ENCODE results near the gene AP5Z1. TPM values are rescaled to one million over a fixed set of nuclear protein-coding genes. Genes with fewer than 3 reads are reported as not detected.

AP5Z1 gene
- total RNA-seq, 1 experiment from 2014 or later, result 44.0 TPM

DNA sequence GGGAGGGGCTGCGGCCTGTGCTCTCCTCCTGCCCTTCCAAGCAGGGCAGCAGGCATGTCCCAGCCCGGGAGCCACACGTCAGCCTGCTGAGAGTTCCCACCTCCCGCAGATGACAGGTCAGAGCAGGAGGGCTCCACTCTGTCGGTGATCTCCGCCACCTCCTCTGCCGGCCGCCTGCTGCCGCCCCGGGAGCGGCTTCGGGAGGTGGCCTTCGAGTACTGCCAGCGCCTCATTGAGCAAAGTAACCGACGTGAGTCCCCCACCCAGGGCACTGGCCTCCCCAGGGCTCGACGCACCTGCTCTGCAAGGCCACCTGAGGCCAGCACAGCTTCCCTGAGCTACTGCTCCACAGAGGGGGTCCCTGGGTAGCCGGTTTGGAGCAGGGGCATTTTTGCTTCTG is 9.4 kb downstream of the AP5Z1 start:
- no peak overlapping the region for H3K4me2 ChIP-seq

DNA sequence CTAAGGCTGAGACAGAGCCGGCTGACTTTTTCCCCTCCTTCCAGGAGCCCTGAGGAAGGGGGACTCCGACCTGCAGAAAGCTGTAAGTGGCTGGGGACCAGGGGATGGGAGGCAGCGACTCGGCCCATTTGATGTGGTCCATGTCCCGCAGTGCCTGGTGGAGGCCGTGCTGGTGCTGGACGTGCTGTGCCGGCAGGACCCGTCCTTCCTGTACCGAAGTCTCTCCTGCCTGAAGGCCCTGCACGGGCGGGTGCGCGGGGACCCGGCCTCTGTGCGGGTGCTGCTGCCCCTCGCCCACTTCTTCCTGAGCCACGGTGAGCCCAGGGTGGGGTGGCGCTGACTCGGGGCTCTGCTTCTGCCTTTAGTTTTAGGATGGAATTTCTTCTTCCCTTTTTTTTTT is 9.9 kb downstream of the AP5Z1 start:
- intact Hi-C loops (cut with micrococcal nuclease; ENCODE audit: unreplicated experiment), result no loop called here
- no peak for TF ChIP-seq EZH2 (IDR thresholded peaks at IDR 0.05; ENCODE audit: low read depth)
- TF ChIP-seq, protein P1, sequence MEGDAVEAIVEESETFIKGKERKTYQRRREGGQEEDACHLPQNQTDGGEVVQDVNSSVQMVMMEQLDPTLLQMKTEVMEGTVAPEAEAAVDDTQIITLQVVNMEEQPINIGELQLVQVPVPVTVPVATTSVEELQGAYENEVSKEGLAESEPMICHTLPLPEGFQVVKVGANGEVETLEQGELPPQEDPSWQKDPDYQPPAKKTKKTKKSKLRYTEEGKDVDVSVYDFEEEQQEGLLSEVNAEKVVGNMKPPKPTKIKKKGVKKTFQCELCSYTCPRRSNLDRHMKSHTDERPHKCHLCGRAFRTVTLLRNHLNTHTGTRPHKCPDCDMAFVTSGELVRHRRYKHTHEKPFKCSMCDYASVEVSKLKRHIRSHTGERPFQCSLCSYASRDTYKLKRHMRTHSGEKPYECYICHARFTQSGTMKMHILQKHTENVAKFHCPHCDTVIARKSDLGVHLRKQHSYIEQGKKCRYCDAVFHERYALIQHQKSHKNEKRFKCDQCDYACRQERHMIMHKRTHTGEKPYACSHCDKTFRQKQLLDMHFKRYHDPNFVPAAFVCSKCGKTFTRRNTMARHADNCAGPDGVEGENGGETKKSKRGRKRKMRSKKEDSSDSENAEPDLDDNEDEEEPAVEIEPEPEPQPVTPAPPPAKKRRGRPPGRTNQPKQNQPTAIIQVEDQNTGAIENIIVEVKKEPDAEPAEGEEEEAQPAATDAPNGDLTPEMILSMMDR (conservative IDR thresholded peaks at IDR 0.05), result no peak
- Histone ChIP-seq H3K4me2 (no peak overlapping the region), H3K27ac (no peak overlapping the region), H3K9me2 (ENCODE audit: insufficient read depth) (no peaks in the 10 kb centered on the region), H3K27me3 (ENCODE audit: insufficient read depth, low read depth) (no peaks in the 10 kb centered on the region), H2AFZ (no peak overlapping the region), H3K4me3 (no peak overlapping the region), H3K79me2 (ENCODE audit: low read depth) (no peaks in the 10 kb centered on the region), H3K4me1 (replicated peaks; ENCODE audit: insufficient read depth) (no peaks in the 10 kb centered on the region), H4K20me1 (ENCODE audit: insufficient read depth) (peaks cover 3% of the 10 kb centered on the region), H3K36me3 (ENCODE audit: low read depth) (peaks cover 7% of the 10 kb centered on the region), H3K9me3 (ENCODE audit: insufficient read depth, low read depth) (no peaks in the 10 kb centered on the region), H3F3A (ENCODE audit: insufficient read depth, low read depth) (no peaks in the 10 kb centered on the region)
- no TSS peak for BruUV-seq (replicated peaks)
- no peak for DNase-seq
- ChIA-PET CTCF (no interaction called here), POLR2A (ENCODE audit: unreplicated experiment) (no interaction called here)

More for the DNA sequence above, 9.4 kb downstream of the AP5Z1 start:
- no TSS peak for BruUV-seq (replicated peaks)
- intact Hi-C loops (cut with micrococcal nuclease; ENCODE audit: unreplicated experiment), result no loop called here
- H3K9me3 ChIP-seq (ENCODE audit: insufficient read depth, low read depth), result no peaks in the 10 kb centered on the region
- H3F3A ChIP-seq (ENCODE audit: insufficient read depth, low read depth), result no peaks in the 10 kb centered on the region
- H3K27me3 ChIP-seq (ENCODE audit: insufficient read depth, low read depth), result no peaks in the 10 kb centered on the region
- TF ChIP-seq, protein P1 (conservative IDR thresholded peaks at IDR 0.05), result no peak
- no peak for TF ChIP-seq EZH2 (IDR thresholded peaks at IDR 0.05; ENCODE audit: low read depth)
- H3K79me2 ChIP-seq (ENCODE audit: low read depth), result no peaks in the 10 kb centered on the region
- ChIA-PET POLR2A (ENCODE audit: unreplicated experiment) (no interaction called here), CTCF (no interaction called here)
- DNase-seq, result no peak
- peaks cover 9% of the 10 kb centered on the region for H4K20me1 ChIP-seq (ENCODE audit: insufficient read depth)
- H3K36me3 ChIP-seq (ENCODE audit: low read depth), result peaks cover 7% of the 10 kb centered on the region
- no peaks in the 10 kb centered on the region for H3K4me1 ChIP-seq (replicated peaks; ENCODE audit: insufficient read depth)
- H3K27ac ChIP-seq, result no peak overlapping the region
- H3K4me3 ChIP-seq, result no peak overlapping the region
- no peak overlapping the region for H2AFZ ChIP-seq
- H3K9me2 ChIP-seq (ENCODE audit: insufficient read depth), result no peaks in the 10 kb centered on the region

GRCh38 chr7:4786015-4786414 is 10.6 kb downstream of the AP5Z1 start:
- CTCF ChIA-PET, result no interaction called here
- Histone ChIP-seq H4K20me1 (ENCODE audit: insufficient read depth) (peaks cover 3% of the 10 kb centered on the region), H3K9me2 (ENCODE audit: insufficient read depth) (no peaks in the 10 kb centered on the region), H3K4me2 (no peak overlapping the region), H3K4me3 (no peak overlapping the region), H3F3A (ENCODE audit: insufficient read depth, low read depth) (no peaks in the 10 kb centered on the region), H3K27me3 (ENCODE audit: insufficient read depth, low read depth) (no peaks in the 10 kb centered on the region), H3K79me2 (ENCODE audit: low read depth) (no peaks in the 10 kb centered on the region), H2AFZ (no peak overlapping the region), H3K9me3 (ENCODE audit: insufficient read depth, low read depth) (no peaks in the 10 kb centered on the region), H3K36me3 (ENCODE audit: low read depth) (peaks cover 5% of the 10 kb centered on the region), H3K4me1 (replicated peaks; ENCODE audit: insufficient read depth) (no peaks in the 10 kb centered on the region), H3K27ac (no peak overlapping the region)
- POLR2A ChIA-PET (ENCODE audit: unreplicated experiment), result no interaction called here
- no peak for DNase-seq
- TF ChIP-seq, protein P1 (conservative IDR thresholded peaks at IDR 0.05), result no peak
- no peak for TF ChIP-seq EZH2 (IDR thresholded peaks at IDR 0.05; ENCODE audit: low read depth)
- intact Hi-C loops (cut with micrococcal nuclease; ENCODE audit: unreplicated experiment), result no loop called here
- BruUV-seq (replicated peaks), result no TSS peak

Measured in PC-9 (cell line).